Astrocyte of the spinal cord (primary cell): ENCODE measurements around the gene ELOB.

ENCODE experiments used
- DNase-seq: peaks from one replicate; pipeline ENCODE4 v3.0.0; 2011; ENCODE audit warnings: low read depth, low spot score
- H3K4me3 ChIP-seq: 2 replicates; pipeline ENCODE4 v1.5.1; 2011; ENCODE audit warnings: low read depth, mild to moderate bottlenecking, low read length, moderate library complexity
- in situ Hi-C: cut with HindIII; loops from 2 replicates; pipeline ENCODE4 v1.10.0; 2017; ENCODE audit warnings: low sequenced_read_pairs
- TF ChIP-seq, protein P1 (sequence below): IDR thresholded peaks from 2 replicates; pipeline ENCODE4 v1.5.1; 2012; ENCODE audit warnings: low read depth, mild to moderate bottlenecking, low read length, inconsistent platforms

The ELOB gene

DNA sequence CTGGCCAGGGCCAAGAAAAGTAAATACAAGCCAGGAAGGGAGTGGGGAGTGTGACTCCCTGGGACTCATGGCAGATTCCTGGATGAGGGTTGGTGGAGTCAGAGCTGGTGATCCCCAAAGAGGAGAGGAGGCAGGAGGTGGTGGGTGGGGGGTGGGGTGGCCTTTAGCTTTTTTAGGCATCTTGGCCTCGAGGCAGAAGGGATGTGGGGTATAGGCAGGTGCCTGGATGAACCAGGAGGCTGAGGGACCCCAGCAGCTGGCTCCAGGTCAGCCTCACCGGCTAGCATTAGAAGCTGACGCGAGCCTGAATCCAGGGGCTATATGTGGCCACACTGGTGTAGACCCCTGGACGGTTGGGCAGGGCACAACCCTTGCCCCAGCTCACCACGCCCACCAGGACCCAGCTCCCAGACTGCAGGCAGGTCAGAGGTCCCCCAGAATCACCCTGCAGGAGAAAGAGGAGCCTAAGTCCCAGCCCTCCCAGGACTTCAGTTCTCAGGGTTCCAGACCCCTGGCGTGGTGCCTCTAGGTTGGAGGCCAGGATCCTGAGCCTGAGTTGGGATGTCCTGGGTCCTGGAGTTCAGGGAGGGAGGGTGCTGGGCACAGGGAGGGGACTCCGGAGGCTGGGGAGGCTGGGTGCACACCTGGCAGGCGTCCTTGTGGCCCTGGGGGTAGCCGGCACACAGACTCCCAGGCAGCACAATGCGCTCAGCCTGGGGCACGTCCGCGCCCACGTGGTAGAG is 7.4 kb upstream of the ELOB start:
- TF ChIP-seq, protein P1, sequence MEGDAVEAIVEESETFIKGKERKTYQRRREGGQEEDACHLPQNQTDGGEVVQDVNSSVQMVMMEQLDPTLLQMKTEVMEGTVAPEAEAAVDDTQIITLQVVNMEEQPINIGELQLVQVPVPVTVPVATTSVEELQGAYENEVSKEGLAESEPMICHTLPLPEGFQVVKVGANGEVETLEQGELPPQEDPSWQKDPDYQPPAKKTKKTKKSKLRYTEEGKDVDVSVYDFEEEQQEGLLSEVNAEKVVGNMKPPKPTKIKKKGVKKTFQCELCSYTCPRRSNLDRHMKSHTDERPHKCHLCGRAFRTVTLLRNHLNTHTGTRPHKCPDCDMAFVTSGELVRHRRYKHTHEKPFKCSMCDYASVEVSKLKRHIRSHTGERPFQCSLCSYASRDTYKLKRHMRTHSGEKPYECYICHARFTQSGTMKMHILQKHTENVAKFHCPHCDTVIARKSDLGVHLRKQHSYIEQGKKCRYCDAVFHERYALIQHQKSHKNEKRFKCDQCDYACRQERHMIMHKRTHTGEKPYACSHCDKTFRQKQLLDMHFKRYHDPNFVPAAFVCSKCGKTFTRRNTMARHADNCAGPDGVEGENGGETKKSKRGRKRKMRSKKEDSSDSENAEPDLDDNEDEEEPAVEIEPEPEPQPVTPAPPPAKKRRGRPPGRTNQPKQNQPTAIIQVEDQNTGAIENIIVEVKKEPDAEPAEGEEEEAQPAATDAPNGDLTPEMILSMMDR, result no peak
- DNase-seq, result no peak
- in situ Hi-C loops, result no loop called here
- no peak overlapping the region for H3K4me3 ChIP-seq

DNA sequence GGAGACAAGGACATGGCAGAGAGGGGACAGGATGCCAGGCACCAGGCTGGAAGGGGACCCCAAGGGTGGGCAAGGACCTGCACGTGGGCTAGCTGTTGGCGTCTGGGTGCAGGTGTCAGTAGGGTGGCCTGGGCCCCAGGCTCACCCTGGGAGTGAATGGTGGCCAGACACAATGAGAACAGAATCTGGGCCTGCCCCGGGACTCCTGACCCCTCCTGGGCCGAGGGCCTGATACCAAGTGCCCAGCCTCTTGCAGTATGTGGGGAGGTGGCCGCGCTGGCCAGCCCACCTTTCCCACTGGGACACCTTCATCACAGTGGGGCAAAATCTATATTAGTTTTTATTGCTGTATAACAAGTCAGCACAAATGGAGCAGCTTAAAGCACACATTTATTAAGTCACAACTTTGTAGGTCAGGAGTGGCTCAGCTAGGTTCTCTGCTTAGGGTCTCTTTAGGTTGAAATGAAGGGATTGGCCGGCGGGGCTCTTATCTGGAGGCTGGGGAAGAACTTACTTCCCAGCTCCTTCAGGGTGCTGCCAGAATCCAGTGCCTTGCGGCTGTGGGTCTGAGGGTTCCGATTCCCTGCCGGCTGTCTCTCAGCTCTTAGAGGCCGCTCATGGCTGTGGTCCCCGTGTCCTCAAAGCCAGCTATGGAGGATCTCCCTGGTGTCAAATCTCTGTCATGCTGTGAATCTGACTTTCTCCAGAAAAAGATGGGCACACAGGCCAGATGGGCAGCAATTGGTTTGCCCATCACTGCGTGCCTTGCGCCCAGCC is 6.7 kb upstream of the ELOB start:
- no peak for DNase-seq
- TF ChIP-seq, protein P1, result no peak
- no peak overlapping the region for H3K4me3 ChIP-seq
- in situ Hi-C loops, result no loop called here

DNA sequence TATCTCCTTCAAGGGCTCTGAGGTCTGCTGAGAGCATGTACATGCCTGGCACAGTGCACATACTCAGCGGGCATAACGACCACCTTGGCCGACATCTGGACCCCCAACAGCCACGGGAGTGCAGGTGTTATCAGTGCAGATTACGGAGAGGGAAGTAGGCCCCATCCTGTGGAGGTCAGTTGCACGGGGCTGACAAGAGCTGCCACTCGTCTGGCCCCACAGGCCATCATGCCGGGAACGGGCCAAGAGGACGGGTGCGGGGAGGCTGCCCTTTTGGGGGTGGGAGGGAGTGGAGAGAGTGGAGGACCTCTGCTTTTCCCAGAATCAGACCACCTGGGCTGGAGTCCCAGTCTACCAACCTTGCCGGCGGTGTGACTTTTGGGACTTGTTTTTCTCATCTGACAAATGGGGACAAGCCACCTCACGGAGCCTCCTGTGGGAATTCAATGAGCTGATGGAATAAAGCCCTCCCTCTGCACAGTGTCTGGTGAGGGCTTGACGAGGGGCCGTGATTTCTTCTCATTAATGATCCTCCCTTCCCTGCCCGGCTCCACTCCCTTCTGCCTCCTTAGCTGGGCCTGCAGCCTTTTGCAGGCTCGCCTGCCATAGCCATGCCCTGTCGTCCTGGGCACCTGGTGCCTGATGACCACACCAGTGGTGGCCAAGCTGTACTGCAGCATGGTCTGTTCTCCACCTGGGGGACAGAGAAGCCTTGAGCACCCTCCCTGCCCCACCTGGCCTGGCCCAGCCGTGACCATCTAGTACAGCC is 5.7 kb upstream of the ELOB start:
- TF ChIP-seq, protein P1, result no peak
- in situ Hi-C loops, result no loop called here
- H3K4me3 ChIP-seq, result no peak overlapping the region
- no peak for DNase-seq

DNA sequence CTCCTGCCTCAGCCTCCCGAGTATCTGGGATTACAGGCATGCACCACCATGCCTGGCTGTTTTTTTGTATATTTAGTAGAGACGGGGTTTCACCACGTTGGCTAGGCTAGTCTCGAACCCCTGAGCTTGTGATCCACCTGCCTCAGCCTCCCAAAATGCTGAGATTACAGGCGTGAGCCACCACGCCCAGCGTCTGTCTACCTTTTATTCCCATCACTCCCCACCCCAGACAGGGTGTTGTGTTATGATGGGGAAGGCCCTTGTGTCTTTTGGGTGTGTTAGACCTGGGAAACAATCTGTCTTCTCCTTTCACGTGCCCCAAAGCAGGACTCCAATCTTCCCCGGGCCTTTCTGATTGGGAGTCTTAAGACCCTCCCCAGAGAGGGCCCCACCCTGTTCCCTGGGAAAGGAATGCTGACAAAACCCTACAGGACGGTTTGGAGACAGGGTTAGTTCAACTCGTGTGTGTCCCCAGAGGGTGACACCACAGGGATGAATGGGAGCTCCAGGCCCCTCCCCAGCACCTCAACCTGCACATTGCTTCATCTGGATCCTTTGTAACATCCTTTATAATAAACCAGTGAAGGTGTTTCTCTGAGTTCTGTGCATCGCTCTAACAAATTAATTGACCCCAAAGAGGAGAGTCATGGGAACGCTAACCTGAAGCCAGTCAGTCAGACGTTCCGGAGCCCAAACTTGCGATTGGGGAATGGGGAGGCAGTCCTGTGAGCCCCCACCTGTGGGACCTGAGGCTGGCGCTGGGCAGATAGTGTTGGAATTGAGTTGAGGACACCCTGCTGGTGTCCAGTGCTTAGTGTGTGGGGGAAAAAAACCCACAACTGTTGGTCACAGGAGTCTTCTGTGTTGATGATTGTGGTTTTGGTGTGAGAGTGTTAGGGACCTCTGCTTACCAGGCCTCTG is 3.2 kb upstream of the ELOB start:
- DNase-seq, result no peak
- in situ Hi-C loops, result no loop called here
- TF ChIP-seq, protein P1, result no peak
- no peak overlapping the region for H3K4me3 ChIP-seq

DNA sequence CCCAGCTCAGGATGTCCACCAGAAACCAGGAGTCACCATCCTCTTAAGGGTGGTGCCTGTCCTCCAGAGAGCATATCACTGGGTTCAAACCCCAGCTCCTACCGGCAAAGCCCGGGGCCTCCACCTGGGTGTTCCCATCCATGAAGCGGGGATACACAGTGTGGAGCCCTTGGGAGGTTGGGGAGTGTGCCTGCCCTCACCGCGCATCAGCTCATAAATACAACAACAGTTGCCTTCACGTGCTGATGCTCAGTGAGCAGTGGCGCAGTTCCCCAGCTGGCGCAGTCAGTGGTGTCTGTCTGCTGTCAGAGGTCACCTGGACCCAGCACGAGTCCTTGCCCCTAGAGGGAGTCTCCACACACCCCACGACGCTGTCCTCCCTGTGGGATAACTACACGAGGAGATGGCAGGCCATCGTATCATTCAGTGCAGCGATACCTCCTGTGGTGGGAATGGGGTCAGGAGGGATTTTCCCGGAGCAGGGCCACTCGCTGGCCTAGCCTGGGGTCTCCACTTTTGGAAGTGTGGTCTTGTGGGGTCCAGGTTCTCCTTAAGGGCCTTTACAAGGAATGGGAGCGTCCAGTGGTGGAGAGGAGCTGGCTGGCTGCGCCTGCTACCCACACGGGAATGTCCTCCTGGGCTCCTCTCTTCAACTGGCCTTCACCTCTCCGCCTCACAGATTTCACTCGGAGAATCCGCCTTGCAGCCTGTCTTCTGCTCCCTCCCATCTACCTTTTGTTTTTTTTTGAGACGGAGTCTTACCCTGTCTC is 2.3 kb upstream of the ELOB start:
- TF ChIP-seq, protein P1, result no peak
- DNase-seq, result no peak
- no peak overlapping the region for H3K4me3 ChIP-seq
- in situ Hi-C loops, result no loop called here
